Activated CD4-positive, alpha-beta T cell treated with anti-CD3 and anti-CD28 coated beads, Interleukin-2, Interleukin-6, amounts not matched to agents 100 ng/mL and 50 ng/mL, durations not matched to agents 16 hours and 8 hours (primary cell): Measurements from ENCODE around the gene SSR4.

ENCODE experiments used
- DNase-seq: peaks from one replicate; pipeline ENCODE4 v3.0.0-alpha.2; 2020

The SSR4 gene

DNA sequence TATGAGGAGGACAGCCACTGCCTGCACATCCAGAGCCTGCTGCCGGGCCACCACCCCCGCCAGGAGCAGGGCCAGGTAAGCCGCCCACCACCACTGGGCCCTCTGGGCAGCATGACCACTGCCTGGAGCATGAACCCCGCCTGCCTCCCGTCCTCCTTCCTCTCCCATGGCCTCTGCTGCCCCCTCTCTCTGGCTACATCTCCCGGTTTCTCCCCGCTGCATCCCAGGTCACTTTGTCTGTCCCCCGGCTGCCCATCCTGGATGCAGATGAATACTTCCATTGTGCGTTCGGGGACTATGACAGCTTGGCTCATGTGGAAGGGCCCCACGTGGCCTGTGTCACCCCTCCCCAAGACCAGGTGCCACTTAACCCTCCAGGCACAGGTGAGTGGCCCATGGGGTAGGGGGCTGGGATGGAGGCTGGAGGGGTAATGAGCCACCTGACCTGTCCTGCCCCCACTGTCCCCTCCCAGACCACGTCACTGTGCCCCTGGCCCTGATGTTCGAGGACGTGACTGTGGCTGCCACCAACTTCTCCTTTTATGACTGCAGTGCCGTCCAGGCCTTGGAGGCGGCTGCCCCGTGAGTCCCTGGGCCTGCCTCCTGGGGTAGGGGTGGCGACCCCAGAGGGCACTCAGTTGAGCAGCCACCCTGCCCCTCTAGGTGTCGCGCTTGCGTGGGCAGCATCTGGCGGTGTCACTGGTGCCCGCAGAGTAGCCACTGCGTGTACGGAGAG lies 24.4 kb upstream of the SSR4 start:
- DNase-seq = no peak

DNA sequence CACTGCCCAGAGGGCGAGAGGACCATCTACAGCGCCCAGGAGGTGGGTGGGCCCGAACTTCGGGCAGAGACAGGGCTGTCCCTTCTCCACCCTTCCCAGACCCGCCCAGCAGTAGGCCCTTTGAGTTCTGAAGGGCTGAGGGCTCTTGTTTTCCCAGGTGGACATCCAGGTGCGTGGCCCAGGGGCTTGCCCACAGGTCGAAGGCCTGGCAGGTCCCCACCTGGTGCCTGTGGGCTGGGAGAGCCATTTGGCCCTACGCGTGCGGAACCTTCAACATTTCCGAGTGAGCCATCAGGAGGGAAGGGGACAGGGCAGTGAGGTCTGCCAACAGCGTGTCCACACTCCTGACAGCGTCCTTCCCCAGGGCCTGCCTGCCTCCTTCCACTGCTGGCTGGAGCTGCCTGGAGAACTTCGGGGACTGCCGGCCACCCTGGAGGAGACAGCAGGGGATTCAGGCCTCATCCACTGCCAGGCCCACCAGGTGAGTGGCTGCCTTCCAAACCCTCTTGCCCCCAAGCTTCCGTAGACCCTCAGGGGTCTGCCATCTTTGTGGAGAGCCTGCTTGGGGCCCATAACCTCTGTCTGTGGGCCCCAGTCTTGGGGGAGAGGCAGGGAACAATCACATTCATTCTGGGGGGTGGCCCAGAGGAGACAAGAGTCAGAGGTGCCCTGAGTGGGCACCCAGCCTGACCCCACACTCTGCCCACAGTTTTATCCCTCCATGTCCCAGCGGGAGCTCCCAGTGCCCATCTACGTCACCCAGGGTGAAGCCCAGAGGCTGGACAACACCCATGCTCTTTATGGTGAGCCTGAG lies 23.7 kb upstream of the SSR4 start:
- DNase-seq = no peak

DNA sequence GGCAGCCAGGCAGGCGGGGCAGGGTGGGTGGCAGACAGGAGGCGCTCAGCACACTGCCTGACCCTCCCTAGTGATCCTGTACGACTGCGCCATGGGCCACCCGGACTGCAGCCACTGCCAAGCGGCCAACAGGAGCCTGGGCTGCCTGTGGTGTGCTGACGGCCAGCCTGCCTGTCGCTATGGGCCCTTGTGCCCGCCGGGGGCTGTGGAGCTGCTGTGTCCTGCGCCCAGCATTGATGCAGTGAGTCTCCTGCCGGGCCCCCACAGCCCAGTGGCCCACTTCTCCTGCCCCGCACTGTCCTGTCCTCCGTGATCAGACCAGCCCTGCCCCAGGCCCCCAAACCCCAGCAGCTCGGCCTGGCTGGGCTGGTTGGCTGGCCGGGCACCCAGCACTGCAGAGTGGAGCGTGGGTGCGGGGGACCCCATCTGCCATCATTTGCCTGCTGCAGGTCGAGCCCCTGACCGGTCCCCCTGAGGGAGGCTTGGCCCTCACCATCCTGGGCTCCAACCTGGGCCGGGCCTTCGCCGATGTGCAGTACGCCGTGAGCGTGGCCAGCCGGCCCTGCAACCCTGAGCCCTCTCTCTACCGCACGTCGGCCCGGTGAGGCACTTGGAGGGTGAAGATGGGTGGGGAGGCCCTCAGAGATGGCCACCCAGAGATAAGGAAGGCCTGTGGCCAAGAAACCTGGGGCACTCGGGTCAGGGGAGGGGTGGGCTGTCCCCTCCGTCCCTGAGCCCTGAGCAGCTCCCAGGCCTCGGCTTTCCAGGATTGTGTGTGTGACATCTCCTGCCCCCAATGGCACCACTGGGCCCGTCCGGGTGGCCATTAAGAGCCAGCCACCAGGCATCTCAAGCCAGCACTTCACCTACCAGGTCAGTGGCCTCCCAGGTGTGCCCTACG lies 22.8 kb upstream of the SSR4 start:
- DNase-seq = no peak

DNA sequence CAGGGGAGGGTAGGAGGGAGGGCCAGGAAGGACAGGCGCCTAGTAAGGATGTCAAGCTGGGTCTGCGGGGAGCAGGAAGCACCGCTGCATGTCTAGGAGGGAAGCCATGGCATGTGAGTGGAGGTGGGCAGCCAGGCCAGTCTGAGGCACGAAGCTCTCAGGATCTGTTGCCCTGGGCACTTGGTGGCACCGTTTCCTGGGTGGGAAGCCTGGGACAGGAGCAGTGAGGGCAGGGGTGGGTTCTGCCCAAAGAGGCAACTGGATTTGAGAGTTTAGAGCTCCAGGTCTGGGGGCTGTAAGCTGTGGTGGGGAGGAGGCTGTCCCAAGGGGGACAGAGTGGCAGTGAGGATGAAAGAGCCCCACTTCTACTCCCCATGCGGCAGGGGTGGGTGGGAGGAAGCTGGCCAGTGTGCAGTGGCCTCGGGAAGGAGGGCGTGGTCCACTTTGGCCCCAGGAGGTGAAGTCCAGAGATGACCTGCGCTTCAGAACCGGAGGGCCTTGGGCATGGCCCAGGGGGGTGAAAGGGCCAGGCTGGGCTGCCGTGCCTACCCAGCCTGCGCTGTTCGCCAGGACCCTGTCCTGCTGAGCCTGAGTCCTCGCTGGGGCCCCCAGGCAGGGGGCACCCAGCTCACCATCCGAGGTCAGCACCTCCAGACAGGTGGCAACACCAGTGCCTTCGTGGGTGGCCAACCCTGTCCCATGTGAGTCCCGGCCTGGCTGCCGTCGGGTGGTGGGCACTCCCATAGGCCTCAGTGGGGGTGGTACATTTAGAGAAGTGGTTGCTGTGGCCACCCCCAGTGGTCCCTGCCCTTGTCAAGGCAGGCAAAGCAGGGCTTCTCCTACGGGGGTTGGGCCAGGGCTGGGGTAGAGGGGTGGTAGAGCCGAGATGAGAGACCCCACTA lies 21.9 kb upstream of the SSR4 start:
- DNase-seq = no peak

DNA sequence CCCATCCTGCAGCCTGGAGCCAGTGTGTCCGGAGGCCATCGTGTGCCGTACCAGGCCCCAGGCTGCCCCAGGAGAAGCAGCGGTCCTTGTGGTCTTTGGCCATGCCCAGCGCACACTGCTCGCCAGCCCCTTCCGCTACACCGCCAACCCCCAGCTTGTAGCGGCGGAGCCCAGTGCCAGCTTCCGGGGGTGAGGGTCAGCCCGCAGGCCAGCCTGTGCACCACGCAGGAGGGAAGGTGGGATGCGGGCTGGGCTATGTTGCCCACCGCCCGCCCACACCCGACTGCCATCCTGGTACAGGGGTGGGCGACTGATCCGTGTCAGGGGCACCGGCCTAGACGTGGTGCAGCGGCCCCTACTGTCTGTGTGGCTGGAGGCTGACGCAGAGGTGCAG lies 21.3 kb upstream of the SSR4 start:
- DNase-seq = no peak

DNA sequence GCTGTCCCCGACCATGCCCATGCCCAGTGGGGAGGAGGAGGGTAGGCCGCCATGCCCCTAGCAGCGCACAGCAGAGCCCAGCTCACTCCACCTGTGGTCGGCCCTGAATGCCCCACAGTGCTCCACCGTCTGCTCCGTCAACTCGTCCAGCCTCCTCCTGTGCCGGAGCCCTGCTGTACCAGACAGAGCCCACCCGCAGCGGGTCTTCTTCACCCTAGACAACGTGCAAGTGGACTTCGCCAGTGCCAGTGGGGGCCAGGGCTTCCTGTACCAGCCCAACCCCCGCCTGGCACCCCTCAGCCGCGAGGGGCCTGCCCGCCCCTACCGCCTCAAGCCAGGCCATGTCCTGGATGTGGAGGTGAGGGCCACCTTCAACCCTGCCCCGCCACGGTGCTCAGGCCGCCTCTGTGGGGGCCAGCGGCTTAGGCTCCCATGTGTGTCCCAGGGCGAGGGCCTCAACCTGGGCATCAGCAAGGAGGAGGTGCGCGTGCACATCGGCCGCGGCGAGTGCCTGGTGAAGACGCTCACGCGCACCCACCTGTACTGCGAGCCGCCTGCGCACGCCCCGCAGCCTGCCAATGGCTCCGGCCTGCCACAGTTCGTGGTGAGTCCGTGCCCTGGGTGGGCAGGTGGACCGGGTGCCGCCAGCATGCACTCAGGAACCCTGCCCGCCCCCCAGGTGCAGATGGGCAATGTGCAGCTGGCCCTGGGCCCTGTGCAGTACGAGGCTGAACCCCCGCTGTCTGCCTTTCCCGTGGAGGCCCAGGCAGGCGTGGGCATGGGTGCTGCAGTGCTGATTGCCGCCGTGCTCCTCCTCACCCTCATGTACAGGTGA lies 20.5 kb upstream of the SSR4 start:
- DNase-seq = no peak

DNA sequence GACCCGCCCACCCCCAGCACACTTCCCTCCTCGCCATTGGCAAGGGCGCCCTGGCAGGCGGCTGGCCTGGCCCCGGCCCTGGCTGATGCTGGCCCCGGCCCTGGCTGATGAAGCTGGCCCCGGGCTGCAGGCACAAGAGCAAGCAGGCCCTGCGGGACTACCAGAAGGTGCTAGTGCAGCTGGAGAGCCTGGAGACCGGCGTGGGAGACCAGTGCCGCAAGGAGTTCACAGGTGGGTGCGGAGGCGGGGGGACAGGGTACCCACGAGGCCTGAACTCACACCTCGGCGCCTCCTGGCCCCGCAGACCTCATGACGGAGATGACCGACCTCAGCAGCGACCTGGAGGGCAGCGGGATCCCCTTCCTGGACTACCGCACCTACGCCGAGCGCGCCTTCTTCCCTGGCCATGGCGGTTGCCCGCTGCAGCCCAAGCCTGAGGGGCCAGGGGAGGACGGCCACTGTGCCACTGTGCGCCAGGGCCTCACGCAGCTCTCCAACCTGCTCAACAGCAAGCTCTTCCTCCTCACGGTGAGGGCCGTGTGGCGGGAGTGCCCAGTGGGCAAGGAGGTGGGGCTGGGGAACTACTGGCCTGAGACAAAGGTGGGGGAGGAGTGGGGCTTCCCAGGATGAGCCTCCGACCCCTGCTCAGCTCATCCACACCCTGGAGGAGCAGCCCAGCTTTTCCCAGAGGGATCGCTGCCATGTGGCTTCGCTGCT lies 19.7 kb upstream of the SSR4 start:
- no peak for DNase-seq

DNA sequence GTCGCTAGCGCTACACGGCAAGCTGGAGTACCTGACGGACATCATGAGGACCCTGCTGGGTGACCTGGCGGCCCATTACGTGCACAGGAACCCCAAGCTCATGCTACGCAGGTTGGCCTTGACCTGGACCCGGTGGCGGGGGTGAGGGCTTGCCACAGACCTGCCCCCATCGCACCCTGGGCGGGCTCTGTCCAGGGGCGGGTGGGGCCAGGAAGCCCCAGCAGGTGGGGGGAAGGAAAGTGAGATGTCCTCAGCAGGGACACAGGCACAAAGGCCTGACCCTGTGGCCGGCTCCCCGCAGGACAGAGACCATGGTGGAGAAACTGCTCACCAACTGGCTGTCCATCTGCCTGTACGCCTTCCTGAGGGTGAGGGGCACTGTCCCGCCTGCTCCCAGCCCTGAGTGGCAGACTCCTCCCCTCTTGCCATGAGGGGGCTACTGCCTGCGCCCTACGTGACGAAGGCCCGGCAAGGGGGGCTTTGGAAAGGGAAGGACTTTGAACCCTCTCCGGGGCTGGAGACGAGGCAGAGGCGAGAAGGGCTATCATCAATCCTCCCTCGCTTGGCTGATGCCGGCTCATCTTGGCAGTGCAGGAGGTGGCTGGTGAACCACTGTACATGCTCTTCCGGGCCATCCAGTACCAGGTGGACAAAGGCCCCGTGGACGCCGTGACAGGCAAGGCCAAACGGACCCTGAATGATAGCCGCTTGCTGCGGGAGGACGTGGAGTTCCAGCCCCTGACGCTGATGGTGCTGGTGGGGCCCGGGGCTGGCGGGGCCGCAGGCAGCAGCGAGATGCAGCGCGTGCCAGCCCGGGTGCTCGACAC lies 19.0 kb upstream of the SSR4 start:
- DNase-seq = no peak

DNA sequence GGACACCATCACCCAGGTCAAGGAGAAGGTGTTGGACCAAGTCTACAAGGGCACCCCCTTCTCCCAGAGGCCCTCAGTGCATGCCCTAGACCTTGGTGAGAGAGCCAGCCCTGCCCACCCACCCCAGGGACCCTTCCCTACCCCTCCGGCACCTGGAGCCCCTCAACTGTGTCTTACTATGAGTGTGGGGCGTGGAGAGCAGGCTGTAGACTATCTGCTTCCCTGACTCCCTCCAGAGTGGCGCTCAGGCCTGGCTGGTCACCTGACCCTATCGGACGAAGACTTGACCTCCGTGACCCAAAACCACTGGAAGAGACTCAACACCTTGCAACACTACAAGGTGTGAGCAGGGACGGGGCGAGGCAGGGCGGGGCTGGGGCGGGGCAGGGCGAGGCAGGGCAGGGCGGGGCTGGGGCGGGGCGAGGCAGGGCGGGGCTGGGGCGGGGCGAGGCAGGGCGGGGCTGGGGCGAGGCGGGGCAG lies 18.3 kb upstream of the SSR4 start:
- no peak for DNase-seq

DNA sequence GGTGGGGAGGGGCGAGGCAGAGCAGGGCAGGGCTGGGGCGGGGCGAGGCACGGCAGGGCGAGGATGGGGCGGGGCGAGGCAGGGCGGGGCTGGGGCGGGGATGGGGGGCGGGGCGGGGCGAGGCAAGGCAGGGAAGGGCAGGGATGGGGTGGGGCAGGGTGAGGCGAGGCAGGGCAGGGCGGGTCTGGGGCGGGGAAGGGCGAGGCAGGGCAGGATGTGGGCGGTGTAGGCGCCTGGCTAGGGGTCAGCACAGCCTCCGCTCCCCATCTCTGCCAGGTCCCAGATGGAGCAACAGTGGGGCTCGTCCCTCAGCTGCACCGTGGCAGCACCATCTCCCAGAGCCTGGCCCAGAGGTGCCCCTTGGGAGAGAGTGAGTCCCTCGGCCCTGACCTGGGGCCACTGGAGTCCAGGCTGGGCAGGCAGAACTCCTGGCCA lies 17.8 kb upstream of the SSR4 start:
- no peak for DNase-seq

DNA sequence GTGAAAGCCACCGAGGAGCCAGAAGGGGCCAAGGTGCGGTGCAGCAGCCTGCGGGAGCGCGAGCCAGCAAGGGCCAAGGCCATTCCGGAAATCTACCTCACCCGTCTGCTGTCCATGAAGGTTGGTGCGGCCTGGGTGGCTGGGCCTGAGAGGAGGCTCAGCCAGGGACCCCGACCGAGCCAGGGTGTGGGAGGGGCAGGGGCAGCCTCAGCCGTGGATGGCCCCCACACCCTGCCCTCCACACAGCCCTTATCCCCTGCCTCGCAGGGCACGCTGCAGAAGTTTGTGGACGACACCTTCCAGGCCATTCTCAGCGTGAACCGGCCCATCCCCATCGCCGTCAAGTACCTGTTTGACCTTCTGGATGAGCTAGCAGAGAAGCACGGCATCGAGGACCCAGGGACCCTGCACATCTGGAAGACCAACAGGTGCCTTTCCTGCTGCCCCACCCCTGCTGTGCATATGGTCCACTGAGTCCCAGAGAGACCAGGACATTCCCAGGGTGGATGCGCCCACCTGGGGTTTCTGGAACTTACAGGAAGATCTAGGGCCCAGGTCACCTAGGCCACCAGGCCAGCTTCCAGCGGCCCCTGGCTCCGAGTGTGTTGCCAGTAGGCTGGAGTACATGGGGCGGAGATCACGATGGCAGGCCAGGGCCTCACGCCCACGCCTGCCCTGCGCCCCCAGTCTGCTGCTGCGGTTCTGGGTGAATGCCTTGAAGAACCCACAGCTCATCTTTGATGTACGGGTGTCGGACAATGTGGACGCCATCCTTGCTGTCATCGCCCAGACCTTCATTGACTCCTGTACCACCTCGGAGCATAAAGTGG lies 17.0 kb upstream of the SSR4 start:
- DNase-seq = no peak

DNA sequence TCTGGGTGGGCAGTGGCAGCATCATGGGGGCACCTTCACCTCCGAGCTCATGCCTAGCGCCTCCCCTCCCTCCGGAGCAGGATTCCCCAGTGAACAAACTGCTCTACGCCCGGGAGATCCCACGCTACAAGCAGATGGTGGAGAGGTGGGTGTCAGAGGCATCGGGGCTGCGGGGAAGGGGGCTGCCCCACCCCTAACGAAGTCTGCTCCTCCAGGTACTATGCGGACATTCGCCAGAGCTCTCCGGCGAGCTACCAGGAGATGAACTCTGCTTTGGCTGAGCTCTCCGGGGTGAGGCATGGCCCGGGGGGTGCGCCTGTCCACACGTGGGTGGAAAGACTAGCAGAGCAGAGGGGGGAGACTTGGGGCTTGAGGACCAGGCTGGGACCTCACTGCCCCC lies 16.3 kb upstream of the SSR4 start:
- DNase-seq = no peak

DNA sequence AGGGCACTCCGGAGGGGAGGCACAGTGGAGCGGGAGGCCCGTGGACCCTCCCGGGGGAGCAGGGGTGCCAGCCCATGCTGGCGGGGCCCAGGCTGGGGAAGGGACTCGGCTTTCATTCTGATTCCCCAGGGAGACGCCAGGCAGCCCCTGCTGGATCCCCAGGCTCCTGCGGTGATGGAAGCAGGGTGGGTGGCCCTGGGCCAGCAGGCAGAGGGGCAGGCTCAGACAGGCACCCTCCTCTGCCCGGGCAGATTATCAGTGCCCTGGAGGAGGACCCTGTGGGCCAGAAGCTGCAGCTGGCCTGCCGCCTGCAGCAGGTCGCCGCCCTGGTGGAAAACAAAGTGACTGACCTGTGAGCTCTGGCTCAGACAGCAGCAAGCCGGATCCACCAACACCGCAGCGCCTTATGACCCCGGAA lies 15.8 kb upstream of the SSR4 start:
- peak; percentile 32 for DNase-seq

DNA sequence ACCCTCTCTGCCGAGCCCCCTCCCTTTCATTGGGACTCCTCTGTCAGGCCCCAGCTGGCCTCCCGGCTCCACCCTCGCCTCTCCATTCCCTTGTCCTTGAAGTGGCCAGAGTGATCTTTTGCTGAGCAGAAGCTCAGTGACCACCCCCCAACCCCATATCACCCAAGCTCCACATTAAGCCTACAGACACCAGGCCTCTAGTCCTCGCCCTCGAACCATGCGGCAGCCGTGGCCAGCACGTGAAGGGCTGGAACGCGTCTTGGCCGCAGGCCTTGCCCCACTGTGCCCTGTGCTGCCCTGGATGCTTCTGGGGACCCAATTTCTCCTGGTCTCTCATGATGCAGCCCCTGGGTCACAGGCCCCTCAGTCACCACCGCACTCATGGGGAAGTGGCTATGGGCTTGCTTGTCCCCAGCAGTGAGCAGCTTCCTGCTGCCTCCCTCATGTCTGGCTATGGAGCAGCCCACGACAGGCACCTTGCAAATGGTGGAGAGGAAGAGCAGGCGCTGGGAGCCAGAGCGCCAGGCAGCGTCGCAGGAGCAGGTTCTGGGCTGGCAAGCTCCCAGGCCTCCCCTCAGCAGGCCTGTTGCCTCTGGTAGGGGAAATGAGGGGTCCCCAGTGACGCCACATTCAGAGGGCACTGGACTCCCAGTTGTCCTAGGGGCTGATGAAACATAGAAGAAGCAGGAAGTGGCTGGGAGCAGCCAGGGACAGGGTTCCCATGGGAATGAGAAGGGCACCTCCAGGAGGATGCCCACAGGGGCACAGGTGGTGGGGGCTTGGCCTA lies 14.4 kb upstream of the SSR4 start:
- no peak for DNase-seq

DNA sequence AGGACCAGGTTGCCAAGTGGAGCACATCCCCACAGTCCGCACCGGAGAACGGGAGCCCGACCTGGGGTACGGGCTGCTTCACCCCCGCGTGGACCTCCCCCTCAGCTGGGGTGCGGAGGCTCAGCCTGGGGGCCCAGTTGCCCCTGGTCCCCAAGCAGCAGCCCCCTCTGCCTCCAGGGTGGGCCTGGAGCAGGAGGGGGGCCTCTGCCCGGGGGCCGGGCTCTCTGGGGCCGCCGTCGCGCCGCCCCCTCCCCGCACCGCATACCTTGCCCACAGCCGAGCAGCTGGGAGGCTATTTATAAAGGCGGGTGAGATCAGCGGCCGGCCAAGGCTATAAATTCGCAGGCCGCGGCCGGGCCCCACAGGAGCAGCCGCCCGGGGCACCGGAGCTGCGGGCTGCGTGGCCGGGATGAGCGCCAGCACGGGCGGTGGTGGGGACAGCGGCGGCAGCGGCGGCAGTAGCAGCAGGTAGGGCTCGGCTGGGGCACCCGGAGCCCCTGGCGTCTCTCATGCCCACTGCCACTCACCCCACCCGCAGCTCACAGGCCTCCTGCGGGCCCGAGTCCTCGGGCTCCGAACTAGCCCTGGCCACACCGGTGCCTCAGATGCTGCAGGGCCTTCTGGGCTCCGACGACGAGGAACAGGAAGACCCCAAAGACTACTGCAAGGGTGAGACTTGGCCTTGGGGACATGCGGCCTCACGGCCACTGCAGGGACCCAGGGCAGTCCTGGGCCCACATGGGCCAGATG lies 13.6 kb upstream of the SSR4 start, which contains the start of gene SRPK3:
Gene SRPK3, plus strand, starts transcription at position 364 of the 750 bp plus-strand sequence. Its CDS starts 46 bp downstream, at position 410.
- DNase-seq = no peak

DNA sequence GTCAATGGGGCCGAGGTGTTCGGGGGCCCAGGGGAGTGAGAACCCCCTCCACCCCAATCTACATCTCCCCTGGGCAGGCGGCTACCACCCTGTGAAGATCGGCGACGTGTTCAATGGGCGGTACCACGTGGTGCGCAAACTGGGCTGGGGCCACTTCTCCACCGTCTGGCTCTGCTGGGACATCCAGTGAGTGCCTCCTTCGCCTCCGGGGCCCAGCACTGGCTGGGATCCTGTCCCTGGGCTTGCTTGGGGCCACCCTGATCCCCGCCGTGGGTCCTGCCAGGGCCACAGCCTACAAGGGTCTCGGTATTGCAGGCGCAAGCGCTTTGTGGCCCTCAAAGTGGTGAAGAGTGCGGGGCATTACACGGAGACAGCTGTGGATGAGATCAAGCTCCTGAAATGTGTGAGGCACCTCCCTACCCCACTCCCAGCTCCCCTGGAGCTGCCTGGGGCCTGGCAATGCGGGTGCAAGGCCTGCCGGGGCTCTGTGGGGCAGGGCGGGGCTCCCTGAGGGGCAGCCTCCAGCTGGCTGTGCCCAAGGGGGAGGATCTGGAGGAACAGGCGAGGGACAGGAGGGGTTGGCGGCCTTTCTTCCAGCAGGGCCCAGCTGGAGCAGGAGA lies 12.9 kb upstream of the SSR4 start:
- DNase-seq = no peak
